ENCODE results near the gene DLK2. TPM values are rescaled to one million over a fixed set of nuclear protein-coding genes. Genes with fewer than 3 reads are reported as not detected.

DLK2 gene
- total and polyA plus RNA-seq, 2 of the 13 experiments (the other 11 are each of a cell fraction or from before 2014, with no cell fraction given), result 1.2 to 3.8 TPM

- no peak for TF ChIP-seq XBP1 (CRISPR knock-in tag; IDR thresholded peaks at IDR 0.05)
- TF ChIP-seq KMT2A (CRISPR knock-in tag; IDR thresholded peaks at IDR 0.05), result 0 out of 2 replicates have a peak, but pooled peaks have one; percentile 2
- TF ChIP-seq ZNF230 (CRISPR knock-in tag; IDR thresholded peaks at IDR 0.05), result no peak
- TF ChIP-seq ZNF597 (CRISPR knock-in tag; IDR thresholded peaks at IDR 0.05), result no peak
- no peak for TF ChIP-seq SRSF9 (IDR thresholded peaks at IDR 0.05; ENCODE audit: borderline replicate concordance, insufficient read depth, low read depth, low read length, poor library complexity, severe bottlenecking)
- no peak for TF ChIP-seq FOXJ3 (CRISPR knock-in tag; IDR thresholded peaks at IDR 0.05; ENCODE audit: borderline replicate concordance)
- no peak for TF ChIP-seq ZNF800 (CRISPR knock-in tag; IDR thresholded peaks at IDR 0.05)
- no peak for TF ChIP-seq ELF4 (CRISPR knock-in tag; IDR thresholded peaks at IDR 0.05; ENCODE audit: borderline replicate concordance)
- no peak for TF ChIP-seq TCF7L2 (IDR thresholded peaks at IDR 0.05; ENCODE audit: low read depth, low read length)
- no peak for TF ChIP-seq ATRX (CRISPR knock-in tag; IDR thresholded peaks at IDR 0.05; ENCODE audit: borderline replicate concordance)
- TF ChIP-seq U2AF2 (IDR thresholded peaks at IDR 0.05; ENCODE audit: low read depth, low read length), result no peak
- TF ChIP-seq ZNF549 (CRISPR knock-in tag; IDR thresholded peaks at IDR 0.05), result no peak
- no peak for TF ChIP-seq STAT6 (CRISPR knock-in tag; IDR thresholded peaks at IDR 0.05; ENCODE audit: borderline replicate concordance)
- TF ChIP-seq ZNF773 (CRISPR knock-in tag; IDR thresholded peaks at IDR 0.05; ENCODE audit: borderline replicate concordance), result no peak
- no peak for TF ChIP-seq ZNF710 (CRISPR knock-in tag; IDR thresholded peaks at IDR 0.05; ENCODE audit: borderline replicate concordance)
- no peak for TF ChIP-seq TBL1XR1 (IDR thresholded peaks at IDR 0.05; ENCODE audit: borderline replicate concordance, low read length, partially characterized antibody)
- no peak for TF ChIP-seq NR2C2 (CRISPR knock-in tag; IDR thresholded peaks at IDR 0.05; ENCODE audit: borderline replicate concordance)
- no peak for TF ChIP-seq HMG20A (CRISPR knock-in tag; IDR thresholded peaks at IDR 0.05; ENCODE audit: borderline replicate concordance)
Observed at GRCh38 chr6:43489277-43490072, 34.1 kb upstream of the DLK2 start (continued).
